Keratinocyte (primary cell): ENCODE data around the gene UBE2K. TPM values are rescaled to one million over a fixed set of nuclear protein-coding genes. Genes with fewer than 3 reads are reported as not detected.
"Not testable (repeated sequence)": the region's sequence is repeated elsewhere in the genome, so short reads cannot be mapped to it uniquely, and the experiment has no call there.

Source experiments
- DNase-seq: peaks from one replicate; pipeline ENCODE4 v3.0.0-alpha.2; 2011; ENCODE audit warnings: low read depth, missing footprints, low spot score
- FAIRE-seq: peaks from 2 replicates; lab custom pipeline; 2011; peaks lifted over from hg19 to GRCh38; lab: Jason Lieb, UNC
- H2AFZ ChIP-seq: 2 replicates; pipeline ENCODE4 v1.6.0; 2012; ENCODE audit warnings: low read length, control low read depth, inconsistent platforms; ENCODE audit not compliant: control insufficient read depth
- H3K27ac ChIP-seq: 2 replicates; pipeline ENCODE4 v1.5.1; 2011; ENCODE audit warnings: low read length; ENCODE audit not compliant: control insufficient read depth, insufficient read depth
- H3K27me3 ChIP-seq: 3 replicates; pipeline ENCODE4 v1.6.0; 2011; ENCODE audit warnings: low read length; ENCODE audit not compliant: control insufficient read depth, insufficient read depth; ENCODE audit errors: extremely low read depth
- H3K36me3 ChIP-seq, 2 experiments: 2 replicates in 1 of 2; 3 replicates in 1 of 2; pipeline ENCODE4 v1.5.1; 2011; ENCODE audit warnings: low read length in 2 of 2, mild to moderate bottlenecking in 1 of 2; ENCODE audit not compliant: control insufficient read depth in 2 of 2, insufficient read depth in 2 of 2; ENCODE audit errors: extremely low read depth in 1 of 2
- H3K4me1 ChIP-seq: 3 replicates; pipeline ENCODE4 v1.5.1; 2011; ENCODE audit warnings: low read length; ENCODE audit not compliant: control insufficient read depth, insufficient read depth; ENCODE audit errors: extremely low read depth
- H3K4me2 ChIP-seq: 3 replicates; pipeline ENCODE4 v1.6.0; 2011; ENCODE audit warnings: low read depth, low read length; ENCODE audit not compliant: control insufficient read depth, insufficient read depth; ENCODE audit errors: extremely low read depth
- H3K4me3 ChIP-seq, 3 experiments: fragments of 200-600 bp in 1 of 3; sonication (generic) in 1 of 3; 2 replicates in 2 of 3; 3 replicates in 1 of 3; pipeline ENCODE4 v1.5.1; 2011 to 2016; ENCODE audit warnings: low read length in 3 of 3, mild to moderate bottlenecking in 3 of 3, control low read depth in 2 of 3, inconsistent platforms in 1 of 3, low read depth in 1 of 3, mixed read lengths in 1 of 3, mixed run types in 1 of 3, moderate library complexity in 1 of 3; ENCODE audit not compliant: control insufficient read depth in 2 of 3, insufficient read depth in 2 of 3; ENCODE audit errors: extremely low read depth in 1 of 3
- H3K79me2 ChIP-seq: 2 replicates; pipeline ENCODE4 v1.6.0; 2012; ENCODE audit warnings: low read length; ENCODE audit not compliant: control insufficient read depth, insufficient read depth
- H3K9ac ChIP-seq: 3 replicates; pipeline ENCODE4 v1.6.0; 2011; ENCODE audit warnings: low read length; ENCODE audit not compliant: control insufficient read depth, insufficient read depth; ENCODE audit errors: extremely low read depth
- H3K9me1 ChIP-seq: 3 replicates; pipeline ENCODE4 v1.6.0; 2011; ENCODE audit warnings: low read length; ENCODE audit not compliant: control insufficient read depth, insufficient read depth; ENCODE audit errors: extremely low read depth
- H3K9me3 ChIP-seq: 2 replicates; pipeline ENCODE4 v1.5.1; 2012; ENCODE audit warnings: low read depth, low read length; ENCODE audit not compliant: control insufficient read depth
- H4K20me1 ChIP-seq: 3 replicates; pipeline ENCODE4 v1.6.0; 2011; ENCODE audit warnings: low read length; ENCODE audit not compliant: control insufficient read depth, insufficient read depth; ENCODE audit errors: extremely low read depth
- EZH2 ChIP-seq: IDR thresholded peaks from one replicate; pipeline ENCODE4 v1.6.1; 2012; ENCODE audit warnings: inconsistent platforms, mild to moderate bottlenecking, low read length, moderate library complexity
- dilution Hi-C: fragments of 300-500 bp; cut with MboI; formaldehyde crosslinking; loops from one replicate; pipeline ENCODE4 v1.7.0; 2020; ENCODE audit warnings: low sequenced_read_pairs; ENCODE audit not compliant: extremely low pct_ligation_motif_present
- polyA plus RNA-seq, 5 experiments: library from polyadenylated mRNA; depleted of rRNA in 3 of 5; stranded (reverse) in 3 of 5; stranded (forward) in 1 of 5; unstranded in 1 of 5; fragments of >200 nt; gene quantifications; 1 replicate in 1 of 5; 2 replicates in 3 of 5; 3 replicates in 1 of 5; pipeline versions ENCODE4 v1.2.1 to v1.2.3, GENCODE V29; 2011 to 2012; ENCODE audit warnings: missing spikeins in 2 of 5, low read depth in 1 of 5, low replicate concordance in 1 of 5
- TF ChIP-seq, protein P1 (sequence below), 3 experiments: IDR thresholded peaks in 1 of 3; conservative IDR thresholded peaks in 1 of 3; optimal IDR thresholded peaks in 1 of 3; 2 replicates in 2 of 3; 3 replicates in 1 of 3; pipeline versions ENCODE3 to v1.5.1; 2011; ENCODE audit warnings: low read length in 3 of 3, mild to moderate bottlenecking in 3 of 3, moderate library complexity in 2 of 3, control low read depth in 1 of 3, inconsistent platforms in 1 of 3; ENCODE audit not compliant: insufficient read depth in 2 of 3; ENCODE audit errors: extremely low read depth in 1 of 3

UBE2K gene
- polyA plus RNA-seq, 1 donor (not counting 4 experiments of a cell fraction or from before 2014, with no cell fraction given), result 163 TPM

DNA sequence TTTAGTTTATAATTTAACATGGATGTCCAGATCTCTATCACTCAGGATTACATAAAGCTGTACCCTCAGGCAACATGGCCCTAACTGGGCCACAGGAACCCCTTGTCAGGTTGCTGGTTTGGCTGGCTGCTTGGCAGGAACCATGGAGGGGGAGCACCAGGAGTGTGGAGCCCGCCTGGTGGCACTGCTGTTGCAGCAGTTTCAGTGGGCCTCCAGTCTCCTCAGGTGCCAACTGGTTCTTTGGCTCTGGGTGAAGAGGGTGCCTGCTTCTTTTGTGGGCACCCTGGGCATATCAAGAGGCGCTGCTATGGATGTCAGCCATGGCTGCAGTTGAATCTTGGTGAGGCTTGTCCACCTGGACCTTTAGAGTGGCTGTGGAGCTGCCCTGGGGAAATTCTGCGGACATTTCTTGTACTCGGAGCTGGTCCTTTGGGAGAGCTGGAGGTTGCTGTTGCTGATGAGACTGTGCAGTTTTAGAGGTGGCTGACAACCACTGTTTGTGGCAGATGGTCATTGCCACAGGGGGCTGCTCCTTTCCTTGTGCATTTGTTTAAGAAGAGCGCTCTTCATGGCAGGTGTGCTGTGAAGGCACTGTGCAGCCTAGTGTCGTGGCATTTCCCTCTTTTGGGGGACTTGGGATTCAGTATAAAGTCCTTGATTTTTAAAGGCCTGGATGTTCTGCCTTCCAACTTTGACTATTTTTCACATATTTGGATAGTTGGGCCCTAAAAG, 48.9 kb upstream of the UBE2K start:
- Histone ChIP-seq H3K9ac (no peak overlapping the region), H3K9me3 (no peaks in the 10 kb centered on the region), H3K27ac (no peak overlapping the region), H3K4me2 (no peak overlapping the region), H3K27me3 (no peaks in the 10 kb centered on the region), H3K79me2 (no peaks in the 10 kb centered on the region), H2AFZ (no peak overlapping the region), H4K20me1 (no peaks in the 10 kb centered on the region), H3K36me3 (no peaks in the 10 kb centered on the region), H3K9me1 (no peaks in the 10 kb centered on the region), H3K4me3 (no peak overlapping the region), H3K4me1 (no peaks in the 10 kb centered on the region)
- DNase-seq, result no peak
- dilution Hi-C loops, result no loop called here
- FAIRE-seq, result no peak
- no peak for TF ChIP-seq EZH2
- TF ChIP-seq, protein P1, sequence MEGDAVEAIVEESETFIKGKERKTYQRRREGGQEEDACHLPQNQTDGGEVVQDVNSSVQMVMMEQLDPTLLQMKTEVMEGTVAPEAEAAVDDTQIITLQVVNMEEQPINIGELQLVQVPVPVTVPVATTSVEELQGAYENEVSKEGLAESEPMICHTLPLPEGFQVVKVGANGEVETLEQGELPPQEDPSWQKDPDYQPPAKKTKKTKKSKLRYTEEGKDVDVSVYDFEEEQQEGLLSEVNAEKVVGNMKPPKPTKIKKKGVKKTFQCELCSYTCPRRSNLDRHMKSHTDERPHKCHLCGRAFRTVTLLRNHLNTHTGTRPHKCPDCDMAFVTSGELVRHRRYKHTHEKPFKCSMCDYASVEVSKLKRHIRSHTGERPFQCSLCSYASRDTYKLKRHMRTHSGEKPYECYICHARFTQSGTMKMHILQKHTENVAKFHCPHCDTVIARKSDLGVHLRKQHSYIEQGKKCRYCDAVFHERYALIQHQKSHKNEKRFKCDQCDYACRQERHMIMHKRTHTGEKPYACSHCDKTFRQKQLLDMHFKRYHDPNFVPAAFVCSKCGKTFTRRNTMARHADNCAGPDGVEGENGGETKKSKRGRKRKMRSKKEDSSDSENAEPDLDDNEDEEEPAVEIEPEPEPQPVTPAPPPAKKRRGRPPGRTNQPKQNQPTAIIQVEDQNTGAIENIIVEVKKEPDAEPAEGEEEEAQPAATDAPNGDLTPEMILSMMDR (optimal IDR thresholded peaks at IDR 0.05 in 1 of 3, IDR thresholded peaks at IDR 0.05 in 1 of 3, conservative IDR thresholded peaks at IDR 0.05 in 1 of 3; ENCODE audit: extremely low read depth in 1 of 3, insufficient read depth in 2 of 3, low read length in 3 of 3), result no peak

DNA sequence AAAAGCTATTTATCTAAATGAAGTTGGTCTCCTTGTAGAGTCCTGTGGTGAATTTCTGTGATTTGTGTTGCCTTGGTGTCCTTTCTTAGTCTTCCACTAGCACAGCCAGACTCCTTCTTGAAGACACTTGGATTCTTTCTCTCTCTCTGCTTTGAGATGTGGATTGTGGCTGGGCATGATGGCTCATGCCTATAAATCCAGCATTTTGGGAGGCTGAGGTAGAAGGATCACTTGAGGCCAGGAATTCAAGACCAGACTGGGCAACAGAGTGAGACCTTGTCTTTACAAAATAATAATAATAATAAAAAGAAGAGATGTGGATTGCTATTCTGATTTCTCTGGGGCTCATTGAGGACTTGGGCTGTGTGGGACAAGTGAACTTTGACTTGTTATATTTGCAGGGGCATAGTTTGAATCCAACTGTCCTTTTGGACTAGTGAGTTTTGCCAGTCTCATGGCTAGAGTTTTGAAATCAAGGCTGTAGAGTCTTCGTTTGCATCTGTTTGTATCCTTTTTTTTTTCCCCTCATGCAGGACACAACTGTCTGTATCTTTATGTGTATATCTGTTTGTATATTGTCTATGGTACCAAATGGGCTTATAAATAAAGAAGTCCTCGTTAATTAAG, 48.2 kb upstream of the UBE2K start:
- DNase-seq (no peak), FAIRE-seq (no peak)
- Histone ChIP-seq H3K79me2 (no peaks in the 10 kb centered on the region), H3K9me1 (no peaks in the 10 kb centered on the region), H3K27ac (no peak overlapping the region), H4K20me1 (no peaks in the 10 kb centered on the region), H3K27me3 (no peaks in the 10 kb centered on the region), H3K36me3 (no peaks in the 10 kb centered on the region), H2AFZ (no peak overlapping the region), H3K9me3 (no peaks in the 10 kb centered on the region), H3K4me2 (no peak overlapping the region), H3K9ac (no peak overlapping the region), H3K4me1 (no peaks in the 10 kb centered on the region), H3K4me3 (no peak overlapping the region)
- dilution Hi-C loops, result no loop called here
- no peak for TF ChIP-seq EZH2
- TF ChIP-seq, protein P1 (optimal IDR thresholded peaks at IDR 0.05 in 1 of 3, IDR thresholded peaks at IDR 0.05 in 1 of 3, conservative IDR thresholded peaks at IDR 0.05 in 1 of 3; ENCODE audit: extremely low read depth in 1 of 3, insufficient read depth in 2 of 3, low read length in 3 of 3), result no peak

DNA sequence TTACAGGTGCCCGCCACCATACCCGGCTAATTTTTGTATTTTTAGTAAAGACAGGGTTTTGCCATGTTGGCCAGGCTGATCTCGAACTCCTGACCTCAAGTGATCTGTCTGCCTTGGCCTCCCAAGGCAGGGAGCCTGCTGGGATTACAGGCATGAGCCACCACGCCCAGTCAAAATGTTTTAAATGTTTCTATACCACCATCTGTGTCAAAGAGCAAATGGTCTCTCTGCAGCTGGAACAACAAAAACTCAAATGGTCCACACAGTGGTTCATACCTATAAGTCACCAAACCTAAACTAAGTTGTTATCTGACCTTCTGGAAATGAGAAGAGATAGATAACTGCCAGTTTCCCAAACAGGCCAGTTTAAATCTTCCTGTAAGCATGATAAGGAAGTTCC, 46.4 kb upstream of the UBE2K start:
- H3K27me3 ChIP-seq, H3K4me2 ChIP-seq, dilution Hi-C loops, FAIRE-seq, H3K9ac ChIP-seq, H4K20me1 ChIP-seq, DNase-seq, H3K27ac ChIP-seq, H3K4me1 ChIP-seq, H3K9me1 ChIP-seq, H3K36me3 ChIP-seq, H3K79me2 ChIP-seq, H2AFZ ChIP-seq, H3K4me3 ChIP-seq, H3K9me3 ChIP-seq: not testable (repeated sequence)
